Uterus (tissue), 4 donors: ENCODE data around the gene ELMO2. TPM values are rescaled to one million over a fixed set of nuclear protein-coding genes. Genes with fewer than 3 reads are reported as not detected.

Experiments
- DNase-seq, 2 donors: peaks; one replicate each; pipeline ENCODE4 v3.0.0-alpha.2; 2019 to 2020
- H3K27ac ChIP-seq, 2 donors: fragments of 200-600 bp; sonication (generic); 1 replicate in 1 of 2; 2 replicates in 1 of 2; pipeline ENCODE4 v1.5.1; 2016 to 2018
- H3K27me3 ChIP-seq, 2 donors: fragments of 200-600 bp; sonication (generic); one replicate each; pipeline ENCODE4 v1.5.1; 2018 to 2019; ENCODE audit warnings: control low read depth in 1 of 2
- H3K36me3 ChIP-seq, 2 donors: fragments of 200-600 bp; sonication (generic); one replicate each; pipeline ENCODE4 v1.5.1; 2019; ENCODE audit warnings: control low read depth in 1 of 2
- H3K4me1 ChIP-seq, 2 donors: fragments of 200-600 bp; sonication (generic); one replicate each; pipeline ENCODE4 v1.5.1; 2018 to 2019; ENCODE audit warnings: control low read depth in 1 of 2
- H3K4me3 ChIP-seq, 2 donors: fragments of 200-600 bp; sonication (generic); 1 replicate in 1 of 2; 2 replicates in 1 of 2; pipeline ENCODE4 v1.5.1; 2018 to 2019; ENCODE audit warnings: mild to moderate bottlenecking in 1 of 2
- H3K9me3 ChIP-seq, 2 donors: fragments of 200-600 bp; sonication (generic); one replicate each; pipeline ENCODE4 v1.5.1; 2019; ENCODE audit warnings: control low read depth in 1 of 2
- CTCF ChIP-seq, 4 experiments: fragments of 200-600 bp in 2 of 4; fragments of 450-650 bp in 2 of 4; sonication (generic) in 2 of 4; IDR thresholded peaks; one replicate each; pipeline ENCODE4 v1.5.1; 2016 to 2019; ENCODE audit warnings: antibody characterized with exemption in 4 of 4, mild to moderate bottlenecking in 2 of 4, moderate library complexity in 1 of 4
- POLR2A ChIP-seq, 2 donors: fragments of 450-650 bp; IDR thresholded peaks; one replicate each; pipeline ENCODE4 v1.6.1; 2016; ENCODE audit warnings: antibody characterized with exemption in 2 of 2, mild to moderate bottlenecking in 1 of 2, moderate library complexity in 1 of 2
- intact Hi-C: fragments of 100-400 bp; cut with DNase I; formaldehyde crosslinking; loops from one replicate; pipeline ENCODE4 v1.15.1; 2023; ENCODE audit warnings: low total_unique reads
- total RNA-seq, 4 donors: library from RNA; depleted of rRNA in 3 of 4; stranded (reverse); fragments of >200 nt in 3 of 4; gene quantifications; one replicate each; pipeline versions ENCODE4 v1.1.0 to v1.2.4, GENCODE V29; 2014 to 2023
- donor health status: DM: yes; HTN: yes; CAD: no.

ELMO2 gene
- total RNA-seq, 4 donors from 2014 or later = 18.5 to 112 (median 57.2) TPM

DNA sequence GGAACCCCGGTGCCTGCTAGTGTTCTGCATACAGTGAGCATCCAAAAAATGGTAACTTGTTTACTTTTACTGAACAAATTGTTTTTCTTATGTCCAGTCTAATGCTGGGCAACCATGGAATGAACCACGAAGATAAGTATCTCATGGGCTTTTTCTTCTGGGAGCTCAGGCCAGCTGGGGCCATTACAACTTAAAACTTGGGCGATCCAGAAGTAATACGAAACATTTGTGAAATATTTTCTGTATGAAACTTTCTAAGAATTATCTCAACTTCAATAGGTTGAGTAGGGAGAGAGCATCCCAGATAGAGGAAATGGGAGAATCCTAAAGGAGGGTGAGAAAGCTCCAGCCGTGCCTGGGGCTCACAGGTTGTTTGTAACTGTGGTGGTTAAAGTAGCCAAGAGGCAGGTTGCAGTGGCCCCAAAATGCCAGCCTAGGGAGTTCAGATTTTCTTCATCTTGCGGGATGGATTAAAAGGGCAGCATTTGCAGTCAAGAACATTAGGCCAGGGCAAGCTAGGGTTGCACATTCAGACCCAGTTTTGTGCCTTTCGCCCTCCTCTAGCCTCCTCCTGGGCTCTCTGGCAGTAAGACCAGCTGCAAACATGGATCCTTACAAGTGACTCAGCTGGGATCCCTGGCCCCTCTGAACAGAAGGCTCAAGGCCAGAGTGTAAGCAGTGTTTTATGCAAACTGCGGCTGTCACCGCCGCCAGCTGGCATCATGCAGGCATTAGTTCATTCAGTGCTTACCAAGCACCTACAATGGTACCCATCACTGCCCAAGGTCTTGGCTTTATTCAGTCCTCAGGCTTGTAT is 41.5 kb downstream of the ELMO2 start:
- H3K36me3 ChIP-seq = no peaks in the 10 kb centered on the region
- peak overlapping the region; percentile 68 to 92 for H3K4me3 ChIP-seq
- intact Hi-C loops = no loop called here
- H3K27ac ChIP-seq = peak overlapping the region; percentile 90 to 93
- no peaks in the 10 kb centered on the region for H3K9me3 ChIP-seq
- TF ChIP-seq CTCF (IDR thresholded peaks at IDR 0.05) (no peak), POLR2A (IDR thresholded peaks at IDR 0.05) (no peak)
- H3K27me3 ChIP-seq = no peaks in the 10 kb centered on the region
- peaks cover 0 to 10% of the 10 kb centered on the region in 2 donors for H3K4me1 ChIP-seq
- DNase-seq = no peak

GRCh38 chr20:46363874-46364669 is 42.3 kb downstream of the ELMO2 start:
- no peaks in the 10 kb centered on the region for H3K36me3 ChIP-seq
- peak; percentile 84 to 88 for DNase-seq
- no peaks in the 10 kb centered on the region for H3K9me3 ChIP-seq
- TF ChIP-seq CTCF (IDR thresholded peaks at IDR 0.05) = peak in 2 of 4 experiments; percentile 5 to 23
- TF ChIP-seq POLR2A (IDR thresholded peaks at IDR 0.05) = peak; percentile 45 to 92
- intact Hi-C loops = no loop called here
- peaks cover 0 to 10% of the 10 kb centered on the region in 2 donors for H3K4me1 ChIP-seq
- H3K4me3 ChIP-seq = peak overlapping the region; percentile 68 to 92
- peak overlapping the region; percentile 90 to 93 for H3K27ac ChIP-seq
- no peaks in the 10 kb centered on the region for H3K27me3 ChIP-seq

GRCh38 chr20:46362921-46363867 is 43.2 kb downstream of the ELMO2 start:
- peak overlapping the region; percentile 90 to 93 for H3K27ac ChIP-seq
- no peaks in the 10 kb centered on the region for H3K36me3 ChIP-seq
- TF ChIP-seq CTCF (IDR thresholded peaks at IDR 0.05) (no peak), POLR2A (IDR thresholded peaks at IDR 0.05) (peak in 1 of 2 donors; percentile 5)
- intact Hi-C loops = no loop called here
- no peak for DNase-seq
- H3K27me3 ChIP-seq = no peaks in the 10 kb centered on the region
- H3K4me3 ChIP-seq = peak overlapping the region; percentile 68 to 92
- H3K4me1 ChIP-seq = peaks cover 0 to 10% of the 10 kb centered on the region in 2 donors
- no peaks in the 10 kb centered on the region for H3K9me3 ChIP-seq

- no peak overlapping the region for H3K27ac ChIP-seq
- intact Hi-C loops = no loop called here
- H3K27me3 ChIP-seq = no peaks in the 10 kb centered on the region
- no peaks in the 10 kb centered on the region for H3K36me3 ChIP-seq
- TF ChIP-seq POLR2A (IDR thresholded peaks at IDR 0.05) (no peak), CTCF (IDR thresholded peaks at IDR 0.05) (no peak)
- DNase-seq = no peak
- no peaks in the 10 kb centered on the region for H3K9me3 ChIP-seq
- peaks cover 0 to 14% of the 10 kb centered on the region in 2 donors for H3K4me1 ChIP-seq
- no peak overlapping the region for H3K4me3 ChIP-seq
Measured at GRCh38 chr20:46361811-46362210, 44.6 kb downstream of the ELMO2 start.
